Limb (tissue), 2 donors: Measurements from ENCODE around the gene CLSTN1.

ENCODE experiments used
- DNase-seq, 2 donors: peaks; one replicate each; pipeline ENCODE4 v3.0.0-alpha.2; 2016; ENCODE audit errors: extremely low spot score in 2 of 2

The CLSTN1 gene

GRCh38 chr1:9823943-9824701, at the start of gene CLSTN1:
Gene CLSTN1, minus strand, starts transcription at chr1:9823965. Its CDS starts 232 bp downstream, at chr1:9823733.
- DNase-seq = peak; percentile 88 to 97

- DNase-seq = no peak
Observed at GRCh38 chr1:9873385-9873784, 49.6 kb upstream of the CLSTN1 start.

- DNase-seq = no peak
Observed at GRCh38 chr1:9872430-9873165, 48.8 kb upstream of the CLSTN1 start.

GRCh38 chr1:9871707-9872425, 48.1 kb upstream of the CLSTN1 start:
- no peak for DNase-seq

GRCh38 chr1:9871021-9871420, 47.3 kb upstream of the CLSTN1 start:
- DNase-seq = no peak

- DNase-seq = no peak
Observed at GRCh38 chr1:9870572-9870971, 46.8 kb upstream of the CLSTN1 start.

- no peak for DNase-seq
Observed at GRCh38 chr1:9869831-9870251, 46.1 kb upstream of the CLSTN1 start.

GRCh38 chr1:9868244-9868590, 44.5 kb upstream of the CLSTN1 start:
- DNase-seq = no peak

GRCh38 chr1:9867408-9868243, 43.9 kb upstream of the CLSTN1 start:
- peak; percentile 78 to 89 for DNase-seq

GRCh38 chr1:9866836-9867235, 43.1 kb upstream of the CLSTN1 start:
- no peak for DNase-seq

- no peak for DNase-seq
Observed at GRCh38 chr1:9865724-9866123, 42.0 kb upstream of the CLSTN1 start.

- DNase-seq = no peak
Observed at GRCh38 chr1:9863371-9863770, 39.6 kb upstream of the CLSTN1 start.

GRCh38 chr1:9861360-9861759, 37.6 kb upstream of the CLSTN1 start:
- DNase-seq = no peak

GRCh38 chr1:9860887-9861286, 37.1 kb upstream of the CLSTN1 start:
- DNase-seq = no peak

GRCh38 chr1:9859281-9860014, 35.7 kb upstream of the CLSTN1 start:
- DNase-seq = no peak

- no peak for DNase-seq
Observed at GRCh38 chr1:9858293-9859035, 34.7 kb upstream of the CLSTN1 start.

- no peak for DNase-seq
Observed at GRCh38 chr1:9855186-9855585, 31.4 kb upstream of the CLSTN1 start.

- no peak for DNase-seq
Observed at GRCh38 chr1:9853249-9853595, 29.5 kb upstream of the CLSTN1 start.

GRCh38 chr1:9852410-9853248, 28.9 kb upstream of the CLSTN1 start:
- DNase-seq = no peak
